ENCODE results near the gene DNM2. TPM values are rescaled to one million over a fixed set of nuclear protein-coding genes. Genes with fewer than 3 reads are reported as not detected.

Gene DNM2
- total and polyA plus RNA-seq, 10 of the 15 experiments (the other 5 are each of a cell fraction or from before 2014, with no cell fraction given): 1.2 to 146 (median 68.9) TPM

DNA sequence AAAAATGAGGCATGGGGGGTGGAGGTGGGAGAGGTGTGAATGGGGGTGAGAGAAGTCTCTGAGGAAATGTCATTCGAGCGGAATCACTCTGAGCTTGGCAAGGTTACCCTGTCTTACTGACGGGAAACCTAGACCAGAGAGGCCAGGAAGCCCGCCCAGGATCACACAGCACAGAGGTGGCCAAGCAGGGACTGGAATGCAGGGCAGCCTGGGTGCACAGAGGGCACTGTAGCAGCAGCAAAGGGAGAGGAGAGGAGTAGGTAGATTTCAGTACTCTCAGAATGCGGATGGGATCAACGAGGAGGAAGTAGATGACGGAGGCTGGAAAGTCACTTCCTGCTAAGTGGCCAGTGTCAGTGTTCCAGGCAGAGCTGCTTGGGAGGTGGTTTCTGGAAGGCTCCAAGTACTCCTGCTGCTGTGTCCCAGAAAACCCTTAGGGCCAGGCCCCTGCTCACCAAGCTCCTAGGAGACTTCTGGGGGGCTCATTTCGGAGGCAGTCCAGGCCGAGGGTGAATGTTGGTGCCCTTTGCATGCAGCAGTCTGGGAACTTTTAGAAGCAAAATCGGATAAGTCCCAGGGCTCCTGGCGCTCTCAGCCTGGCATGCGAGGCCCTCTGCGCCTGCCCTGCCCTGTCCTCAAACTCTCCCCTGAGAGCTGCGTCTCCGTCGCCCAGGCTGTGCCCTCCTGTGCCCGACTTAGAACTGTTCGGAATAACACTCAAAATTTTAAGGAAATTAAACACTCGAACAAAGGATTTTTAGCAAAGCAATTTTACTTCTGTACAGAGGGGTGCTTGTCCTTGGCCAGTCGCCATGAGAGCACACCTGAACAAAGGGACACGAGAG is 33.5 kb downstream of the DNM2 start:
- Histone ChIP-seq H3K4me1 (ENCODE audit: control insufficient read depth, insufficient read depth, low read length) (no peaks in the 10 kb centered on the region), H3K4me2 (ENCODE audit: control insufficient read depth, insufficient read depth) (no peak overlapping the region), H3K9ac (ENCODE audit: control insufficient read depth, insufficient read depth, low read length) (no peak overlapping the region), H3K79me2 (ENCODE audit: control insufficient read depth, insufficient read depth, low read length) (peaks cover 36% of the 10 kb centered on the region), H3K27ac (ENCODE audit: control insufficient read depth, insufficient read depth) (no peak overlapping the region), H3K4me3 (no peak overlapping the region), H2AFZ (ENCODE audit: control insufficient read depth, low read depth, low read length) (no peak overlapping the region), H3K36me3 (ENCODE audit: control insufficient read depth in 2 of 2, insufficient read depth in 2 of 2, low read length in 1 of 2) (peaks cover 0 to 6% of the 10 kb centered on the region in 2 experiments; a peak in 2 of 4 replicates), H4K20me1 (ENCODE audit: control insufficient read depth, insufficient read depth) (peaks cover 5% of the 10 kb centered on the region), H3K9me3 (replicated peaks; ENCODE audit: control insufficient read depth, insufficient read depth, low read length) (no peaks in the 10 kb centered on the region), H3K27me3 (replicated peaks in 1 of 2; ENCODE audit: control insufficient read depth in 2 of 2, insufficient read depth in 2 of 2, low read length in 1 of 2) (no peaks in the 10 kb centered on the region)
- BruUV-seq (replicated peaks): no TSS peak
- ATAC-seq (no peak), FAIRE-seq (no peak), DNase-seq (ENCODE audit: low read depth, low spot score) (no peak)
- intact Hi-C loops (cut with micrococcal nuclease; ENCODE audit: unreplicated experiment): no loop called here
- in situ Hi-C loops (cut with MboI): no loop called here
- ChIA-PET CTCF (interaction anchor here (0.6 to 1.5 kb wide), 3 partner anchors 34 to 154 kb away, joined by 3 to 4 read pairs (median 3); partner anchors contain the start of gene DNM2), SMC1A (ENCODE audit: uncharacterized antibody, unreplicated experiment) (no interaction called here), POLR2A (interaction anchor here (0.6 kb wide), 2 partner anchors 9 to 11 kb away, joined by 3 to 9 read pairs; no protein-coding TSS in a partner anchor), RAD21 (ENCODE audit: unreplicated experiment) (no interaction called here)
- WGBS (ENCODE audit: insufficient coverage, insufficient replicate concordance, low lambda C conversion rate, missing lambda C conversion rate): 89% methylated on average over 21 of the region's 21 CpGs
- TF ChIP-seq TCF3 (IDR thresholded peaks at IDR 0.05; ENCODE audit: borderline replicate concordance, insufficient read depth, low read depth, low read length): no peak
- no peak for TF ChIP-seq SREBF2 (IDR thresholded peaks at IDR 0.05; ENCODE audit: low read length)
- no peak for TF ChIP-seq BACH1 (IDR thresholded peaks at IDR 0.05; ENCODE audit: borderline replicate concordance)
- TF ChIP-seq CREM (IDR thresholded peaks at IDR 0.05; ENCODE audit: low read depth): no peak
- TF ChIP-seq, protein P1, sequence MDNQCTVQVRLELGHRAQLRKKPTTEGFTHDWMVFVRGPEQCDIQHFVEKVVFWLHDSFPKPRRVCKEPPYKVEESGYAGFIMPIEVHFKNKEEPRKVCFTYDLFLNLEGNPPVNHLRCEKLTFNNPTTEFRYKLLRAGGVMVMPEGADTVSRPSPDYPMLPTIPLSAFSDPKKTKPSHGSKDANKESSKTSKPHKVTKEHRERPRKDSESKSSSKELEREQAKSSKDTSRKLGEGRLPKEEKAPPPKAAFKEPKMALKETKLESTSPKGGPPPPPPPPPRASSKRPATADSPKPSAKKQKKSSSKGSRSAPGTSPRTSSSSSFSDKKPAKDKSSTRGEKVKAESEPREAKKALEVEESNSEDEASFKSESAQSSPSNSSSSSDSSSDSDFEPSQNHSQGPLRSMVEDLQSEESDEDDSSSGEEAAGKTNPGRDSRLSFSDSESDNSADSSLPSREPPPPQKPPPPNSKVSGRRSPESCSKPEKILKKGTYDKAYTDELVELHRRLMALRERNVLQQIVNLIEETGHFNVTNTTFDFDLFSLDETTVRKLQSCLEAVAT (IDR thresholded peaks at IDR 0.05): no peak
- no peak for TF ChIP-seq CBFB (IDR thresholded peaks at IDR 0.05; ENCODE audit: low read depth)
- TF ChIP-seq YY1 (IDR thresholded peaks at IDR 0.05; ENCODE audit: low read depth, low read length): no peak
- no peak for TF ChIP-seq TCF7 (IDR thresholded peaks at IDR 0.05; ENCODE audit: borderline replicate concordance)
- TF ChIP-seq ETV6 (conservative IDR thresholded peaks at IDR 0.05 in 1 of 2, IDR thresholded peaks at IDR 0.05 in 1 of 2; ENCODE audit: borderline replicate concordance in 1 of 2, low read depth in 1 of 2): no peak
- no peak for TF ChIP-seq ZNF207 (IDR thresholded peaks at IDR 0.05; ENCODE audit: borderline replicate concordance)
- no peak for TF ChIP-seq MYC (IDR thresholded peaks at IDR 0.05; ENCODE audit: insufficient read depth, insufficient read length, insufficient replicate concordance, low read length, severe bottlenecking)
- no peak for TF ChIP-seq POLR2A (IDR thresholded peaks at IDR 0.05; ENCODE audit: low read depth, low read length)
- no peak for TF ChIP-seq TBL1XR1 (IDR thresholded peaks at IDR 0.05; ENCODE audit: low read depth, low read length)
- no peak for TF ChIP-seq NR2F1 (conservative IDR thresholded peaks at IDR 0.05)
- TF ChIP-seq, protein P2, sequence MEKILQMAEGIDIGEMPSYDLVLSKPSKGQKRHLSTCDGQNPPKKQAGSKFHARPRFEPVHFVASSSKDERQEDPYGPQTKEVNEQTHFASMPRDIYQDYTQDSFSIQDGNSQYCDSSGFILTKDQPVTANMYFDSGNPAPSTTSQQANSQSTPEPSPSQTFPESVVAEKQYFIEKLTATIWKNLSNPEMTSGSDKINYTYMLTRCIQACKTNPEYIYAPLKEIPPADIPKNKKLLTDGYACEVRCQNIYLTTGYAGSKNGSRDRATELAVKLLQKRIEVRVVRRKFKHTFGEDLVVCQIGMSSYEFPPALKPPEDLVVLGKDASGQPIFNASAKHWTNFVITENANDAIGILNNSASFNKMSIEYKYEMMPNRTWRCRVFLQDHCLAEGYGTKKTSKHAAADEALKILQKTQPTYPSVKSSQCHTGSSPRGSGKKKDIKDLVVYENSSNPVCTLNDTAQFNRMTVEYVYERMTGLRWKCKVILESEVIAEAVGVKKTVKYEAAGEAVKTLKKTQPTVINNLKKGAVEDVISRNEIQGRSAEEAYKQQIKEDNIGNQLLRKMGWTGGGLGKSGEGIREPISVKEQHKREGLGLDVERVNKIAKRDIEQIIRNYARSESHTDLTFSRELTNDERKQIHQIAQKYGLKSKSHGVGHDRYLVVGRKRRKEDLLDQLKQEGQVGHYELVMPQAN (conservative IDR thresholded peaks at IDR 0.05): no peak
- TF ChIP-seq, protein P3, sequence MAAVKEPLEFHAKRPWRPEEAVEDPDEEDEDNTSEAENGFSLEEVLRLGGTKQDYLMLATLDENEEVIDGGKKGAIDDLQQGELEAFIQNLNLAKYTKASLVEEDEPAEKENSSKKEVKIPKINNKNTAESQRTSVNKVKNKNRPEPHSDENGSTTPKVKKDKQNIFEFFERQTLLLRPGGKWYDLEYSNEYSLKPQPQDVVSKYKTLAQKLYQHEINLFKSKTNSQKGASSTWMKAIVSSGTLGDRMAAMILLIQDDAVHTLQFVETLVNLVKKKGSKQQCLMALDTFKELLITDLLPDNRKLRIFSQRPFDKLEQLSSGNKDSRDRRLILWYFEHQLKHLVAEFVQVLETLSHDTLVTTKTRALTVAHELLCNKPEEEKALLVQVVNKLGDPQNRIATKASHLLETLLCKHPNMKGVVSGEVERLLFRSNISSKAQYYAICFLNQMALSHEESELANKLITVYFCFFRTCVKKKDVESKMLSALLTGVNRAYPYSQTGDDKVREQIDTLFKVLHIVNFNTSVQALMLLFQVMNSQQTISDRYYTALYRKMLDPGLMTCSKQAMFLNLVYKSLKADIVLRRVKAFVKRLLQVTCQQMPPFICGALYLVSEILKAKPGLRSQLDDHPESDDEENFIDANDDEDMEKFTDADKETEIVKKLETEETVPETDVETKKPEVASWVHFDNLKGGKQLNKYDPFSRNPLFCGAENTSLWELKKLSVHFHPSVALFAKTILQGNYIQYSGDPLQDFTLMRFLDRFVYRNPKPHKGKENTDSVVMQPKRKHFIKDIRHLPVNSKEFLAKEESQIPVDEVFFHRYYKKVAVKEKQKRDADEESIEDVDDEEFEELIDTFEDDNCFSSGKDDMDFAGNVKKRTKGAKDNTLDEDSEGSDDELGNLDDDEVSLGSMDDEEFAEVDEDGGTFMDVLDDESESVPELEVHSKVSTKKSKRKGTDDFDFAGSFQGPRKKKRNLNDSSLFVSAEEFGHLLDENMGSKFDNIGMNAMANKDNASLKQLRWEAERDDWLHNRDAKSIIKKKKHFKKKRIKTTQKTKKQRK (IDR thresholded peaks at IDR 0.05; ENCODE audit: low read depth, low read length): no peak
- TF ChIP-seq EED (IDR thresholded peaks at IDR 0.05; ENCODE audit: low read depth): no peak
- no peak for TF ChIP-seq FOXK2 (IDR thresholded peaks at IDR 0.05)
